ENCODE data around the gene LHPP. TPM values are rescaled to one million over a fixed set of nuclear protein-coding genes. Genes with fewer than 3 reads are reported as not detected.

Gene LHPP
- total RNA-seq, 1 donor from 2014 or later: 12.1 TPM

DNA sequence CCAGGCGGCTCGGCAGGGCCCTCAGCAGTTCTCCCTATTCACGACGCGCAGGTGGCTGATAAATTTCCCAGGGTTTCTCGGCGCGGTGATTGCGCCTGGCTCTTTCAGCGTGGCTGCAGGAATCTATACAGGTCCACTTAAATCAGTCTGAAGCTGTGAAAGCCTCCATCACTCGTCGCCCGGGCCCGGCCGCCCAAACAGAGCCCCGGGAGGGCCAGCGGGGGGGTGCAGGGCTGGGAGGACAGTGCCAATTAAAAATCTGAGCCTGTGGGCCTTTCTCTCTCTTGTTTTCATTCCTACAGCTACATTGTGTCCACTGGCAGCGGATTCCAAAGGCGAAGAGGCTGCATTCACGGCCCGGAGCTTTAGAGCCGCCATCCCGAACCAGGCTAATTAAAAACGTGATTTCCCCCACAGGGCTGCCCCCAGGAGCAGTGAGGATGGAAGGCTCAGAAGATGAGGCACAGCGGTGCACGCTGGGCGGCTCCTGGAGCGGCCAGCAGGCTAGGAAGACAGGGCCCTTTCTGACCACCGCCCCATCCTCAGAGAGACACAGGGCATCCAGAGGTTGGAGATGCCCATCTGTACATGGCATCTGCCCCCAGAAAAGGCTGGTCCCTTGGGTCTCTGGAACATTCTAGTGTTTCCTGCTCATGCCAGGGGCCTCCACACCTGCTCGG lies 181.8 kb downstream of the LHPP start:
- TF ChIP-seq, protein P1, sequence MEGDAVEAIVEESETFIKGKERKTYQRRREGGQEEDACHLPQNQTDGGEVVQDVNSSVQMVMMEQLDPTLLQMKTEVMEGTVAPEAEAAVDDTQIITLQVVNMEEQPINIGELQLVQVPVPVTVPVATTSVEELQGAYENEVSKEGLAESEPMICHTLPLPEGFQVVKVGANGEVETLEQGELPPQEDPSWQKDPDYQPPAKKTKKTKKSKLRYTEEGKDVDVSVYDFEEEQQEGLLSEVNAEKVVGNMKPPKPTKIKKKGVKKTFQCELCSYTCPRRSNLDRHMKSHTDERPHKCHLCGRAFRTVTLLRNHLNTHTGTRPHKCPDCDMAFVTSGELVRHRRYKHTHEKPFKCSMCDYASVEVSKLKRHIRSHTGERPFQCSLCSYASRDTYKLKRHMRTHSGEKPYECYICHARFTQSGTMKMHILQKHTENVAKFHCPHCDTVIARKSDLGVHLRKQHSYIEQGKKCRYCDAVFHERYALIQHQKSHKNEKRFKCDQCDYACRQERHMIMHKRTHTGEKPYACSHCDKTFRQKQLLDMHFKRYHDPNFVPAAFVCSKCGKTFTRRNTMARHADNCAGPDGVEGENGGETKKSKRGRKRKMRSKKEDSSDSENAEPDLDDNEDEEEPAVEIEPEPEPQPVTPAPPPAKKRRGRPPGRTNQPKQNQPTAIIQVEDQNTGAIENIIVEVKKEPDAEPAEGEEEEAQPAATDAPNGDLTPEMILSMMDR (conservative IDR thresholded peaks at IDR 0.05; ENCODE audit: low read depth, low read length): no peak
- H3K4me3 ChIP-seq (ENCODE audit: low read depth, low read length): no peak overlapping the region
- DNase-seq (ENCODE audit: low read depth): no peak

DNA sequence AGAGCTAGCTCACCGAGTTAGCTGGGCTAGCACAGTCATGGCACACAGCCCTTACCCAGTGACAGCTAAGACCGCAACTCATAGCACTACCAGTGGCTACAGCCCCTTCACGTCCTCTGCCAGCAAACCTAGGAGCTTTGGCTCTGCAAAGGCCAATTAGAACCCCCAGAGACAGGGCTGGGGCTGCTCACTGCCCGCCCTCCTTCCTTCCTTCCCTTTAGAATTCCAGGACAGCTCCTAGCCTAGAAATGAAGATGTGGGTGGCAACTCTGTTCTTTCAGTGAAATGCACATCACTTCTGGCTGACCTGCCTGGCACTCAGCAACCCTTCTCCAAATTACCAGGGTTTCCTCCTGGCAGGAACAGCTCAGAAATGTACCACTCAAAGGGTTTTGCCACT lies 182.6 kb downstream of the LHPP start:
- TF ChIP-seq, protein P1 (conservative IDR thresholded peaks at IDR 0.05; ENCODE audit: low read depth, low read length): no peak
- no peak overlapping the region for H3K4me3 ChIP-seq (ENCODE audit: low read depth, low read length)
- no peak for DNase-seq (ENCODE audit: low read depth)

DNA sequence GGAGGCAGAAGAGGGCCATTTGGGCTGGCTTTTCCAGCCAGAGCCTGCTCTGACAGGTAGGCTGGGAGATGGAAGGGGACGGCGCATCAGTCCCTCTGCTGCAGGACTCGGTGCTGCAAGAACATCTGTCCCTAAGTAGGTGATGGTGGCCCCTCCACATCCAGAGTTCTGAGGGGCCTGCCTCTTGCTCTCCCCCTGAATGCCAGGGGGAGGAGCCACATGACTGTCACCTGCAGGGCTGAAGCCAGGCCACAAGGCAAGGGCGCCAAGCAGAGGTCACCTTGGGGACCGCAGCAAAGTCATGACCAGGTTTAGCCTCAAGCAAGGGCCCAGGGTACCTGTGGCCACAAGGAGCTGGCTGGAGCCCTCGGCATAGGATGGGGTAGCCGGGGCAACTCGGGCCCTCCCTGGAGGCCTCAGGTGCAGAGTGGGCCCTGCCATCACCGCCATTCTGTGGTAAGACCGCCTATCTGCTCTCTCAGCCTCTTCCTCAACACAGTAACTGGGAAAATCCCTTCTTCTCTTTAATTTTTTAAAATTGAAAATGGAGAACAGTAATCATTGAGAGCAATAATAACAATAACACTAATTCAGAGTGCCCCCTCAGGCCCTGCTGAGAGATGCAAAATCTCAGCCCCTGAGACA lies 183.3 kb downstream of the LHPP start:
- no peak overlapping the region for H3K4me3 ChIP-seq (ENCODE audit: low read depth, low read length)
- DNase-seq (ENCODE audit: low read depth): no peak
- TF ChIP-seq, protein P1 (conservative IDR thresholded peaks at IDR 0.05; ENCODE audit: low read depth, low read length): no peak

DNA sequence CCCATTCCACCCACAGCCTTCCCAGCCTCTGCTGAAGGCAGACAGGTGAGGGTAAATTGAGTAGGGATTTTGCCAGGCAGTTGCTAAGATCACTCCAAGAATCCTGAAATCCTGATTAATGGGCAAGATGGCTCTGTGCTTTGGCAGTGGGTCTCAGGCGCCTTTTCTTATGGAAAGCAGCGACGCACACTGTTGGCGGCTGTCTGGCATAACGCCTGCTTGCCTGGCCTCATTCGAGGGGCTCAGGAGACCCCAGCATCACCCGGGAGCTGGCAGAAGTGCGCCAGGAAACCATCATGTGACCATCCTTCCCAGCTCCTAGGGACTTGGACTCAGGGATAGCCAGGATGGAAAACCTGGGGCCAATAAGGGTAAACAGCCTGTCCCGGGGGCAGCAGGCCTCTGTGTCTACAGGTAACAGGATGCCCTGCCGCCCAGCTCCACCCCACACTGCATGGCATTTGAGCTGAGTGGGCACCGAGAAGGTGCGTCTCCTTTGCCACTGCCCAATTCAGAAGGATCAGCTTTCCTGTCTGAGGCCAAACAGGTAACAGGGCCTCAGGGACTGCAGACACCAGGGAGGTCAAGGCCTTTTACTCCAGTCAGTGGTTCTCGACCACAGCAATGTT lies 184.0 kb downstream of the LHPP start:
- H3K4me3 ChIP-seq (ENCODE audit: low read depth, low read length): no peak overlapping the region
- DNase-seq (ENCODE audit: low read depth): no peak
- TF ChIP-seq, protein P1 (conservative IDR thresholded peaks at IDR 0.05; ENCODE audit: low read depth, low read length): no peak

DNA sequence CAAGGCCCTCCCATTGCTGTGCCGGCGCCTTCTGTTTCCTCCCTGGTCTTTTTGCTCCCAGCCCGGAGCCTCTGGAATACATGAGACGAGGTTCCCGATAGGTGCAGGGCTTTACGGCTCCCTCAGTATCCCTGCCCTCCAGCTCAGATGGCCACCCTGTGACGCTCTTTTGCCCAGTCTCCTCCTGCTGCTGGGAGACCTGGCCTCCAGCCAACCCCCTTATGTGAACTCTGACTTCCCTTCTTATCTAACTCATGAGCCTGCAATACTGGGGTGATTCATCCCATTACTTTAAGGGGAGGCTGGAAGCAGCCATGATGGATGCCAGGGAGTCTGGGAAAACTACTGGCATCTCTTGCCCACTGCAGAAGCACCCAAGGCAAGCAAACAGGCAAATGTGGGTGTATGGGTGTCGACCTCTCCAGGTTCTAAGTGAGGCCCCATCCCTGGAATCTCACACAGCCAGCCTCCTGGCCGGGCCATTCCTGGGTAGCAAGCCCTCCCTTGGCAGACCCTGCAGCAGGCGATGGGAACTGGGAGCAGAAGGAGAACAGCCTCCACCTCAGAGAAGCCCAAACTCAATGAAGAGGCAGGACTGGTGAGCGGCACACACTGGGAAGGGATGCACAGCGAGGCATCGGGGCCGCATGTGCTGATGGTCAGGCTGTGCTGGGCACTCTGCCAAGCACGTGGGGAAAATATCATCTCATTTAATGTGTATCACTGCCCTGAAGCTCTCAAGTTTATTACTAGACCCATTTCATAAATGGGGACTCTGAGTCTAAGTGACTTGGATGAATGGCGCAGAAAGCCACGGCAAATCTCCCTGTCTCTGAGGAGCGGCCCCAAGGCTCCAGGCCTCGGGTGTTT lies 185.1 kb downstream of the LHPP start:
- H3K4me3 ChIP-seq (ENCODE audit: low read depth, low read length): no peak overlapping the region
- no peak for DNase-seq (ENCODE audit: low read depth)
- TF ChIP-seq, protein P1 (conservative IDR thresholded peaks at IDR 0.05; ENCODE audit: low read depth, low read length): no peak

DNA sequence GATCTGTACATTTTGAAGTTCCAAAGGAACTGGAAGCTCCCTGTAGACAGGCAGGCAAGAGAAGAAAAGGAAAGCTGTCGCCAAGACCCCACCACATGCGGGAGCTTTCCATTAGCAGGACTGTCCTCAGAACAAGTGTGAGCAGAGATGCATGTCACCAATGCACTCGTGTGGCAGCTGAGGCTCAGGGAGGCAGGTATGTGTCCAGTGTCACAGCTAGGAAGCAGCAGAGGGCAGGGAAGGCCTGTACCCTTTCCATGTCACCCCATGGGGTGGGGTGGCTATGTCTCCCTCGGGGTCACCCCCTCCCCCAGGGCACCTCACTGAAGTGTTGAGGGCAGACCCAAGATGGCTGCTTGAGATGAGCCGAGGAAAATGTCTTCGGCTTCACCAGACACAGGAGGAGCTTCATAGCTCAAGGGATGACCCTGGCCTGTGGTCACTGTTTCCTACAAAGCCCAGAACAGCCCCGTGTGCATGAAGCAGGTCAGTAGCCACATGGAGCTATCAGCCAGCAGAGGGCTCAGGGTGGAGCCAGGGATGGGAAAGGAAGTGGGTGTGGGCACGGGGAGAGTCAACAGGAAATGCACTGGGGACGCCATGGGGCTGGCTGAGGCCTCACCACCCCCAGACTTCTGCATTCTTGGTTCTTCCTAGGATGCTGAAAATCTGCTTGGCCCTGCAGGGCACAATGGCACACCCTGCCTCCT lies 186.0 kb downstream of the LHPP start:
- no peak for DNase-seq (ENCODE audit: low read depth)
- TF ChIP-seq, protein P1 (conservative IDR thresholded peaks at IDR 0.05; ENCODE audit: low read depth, low read length): no peak

More for the DNA sequence above, 186.0 kb downstream of the LHPP start:
- no peak overlapping the region for H3K4me3 ChIP-seq (ENCODE audit: low read depth, low read length)
